Measurements from ENCODE around the gene PPL.

The PPL gene

DNA sequence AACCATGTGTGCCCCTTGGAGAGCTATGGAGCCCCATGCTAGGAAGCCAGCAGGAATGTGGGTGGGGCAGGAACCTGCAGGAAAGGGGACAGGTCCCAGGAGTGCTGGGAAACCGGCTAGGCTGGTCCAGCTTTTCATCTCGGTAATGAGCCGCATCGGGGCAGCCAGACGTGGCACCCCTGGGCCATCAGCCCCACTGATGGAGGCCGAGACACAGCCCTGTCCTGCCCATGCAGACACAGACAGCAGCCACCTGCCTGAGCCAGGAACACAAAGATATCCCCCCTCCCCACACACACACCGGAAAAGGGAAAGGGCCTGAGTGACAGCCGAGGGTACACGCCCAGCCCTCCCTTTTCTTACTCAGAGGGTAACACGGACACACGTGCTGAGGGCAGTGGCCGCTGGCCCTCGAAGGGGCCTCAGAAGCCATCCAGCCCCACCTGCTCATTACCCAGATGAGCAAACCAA, 18.1 kb downstream of the PPL start:
- no peaks in the 10 kb centered on the region for H3K27me3 ChIP-seq (ENCODE audit: control insufficient read depth, insufficient read depth, low read length)
- peaks cover 2% of the 10 kb centered on the region; the same call in 1 of the 2 replicates for H3K36me3 ChIP-seq (ENCODE audit: control insufficient read depth, insufficient read depth, low read length)
- no peak overlapping the region for H3K27ac ChIP-seq (ENCODE audit: low read depth, low read length)
- no peak overlapping the region for H3K4me3 ChIP-seq (ENCODE audit: low read depth, low read length)
- H3K4me1 ChIP-seq (ENCODE audit: control insufficient read depth, insufficient read depth, low read length) = no peaks in the 10 kb centered on the region
- no peaks in the 10 kb centered on the region for H3K9me3 ChIP-seq (ENCODE audit: control insufficient read depth, insufficient read depth, low read length)
- no peak overlapping the region for H3K9ac ChIP-seq (ENCODE audit: low read depth, low read length)

DNA sequence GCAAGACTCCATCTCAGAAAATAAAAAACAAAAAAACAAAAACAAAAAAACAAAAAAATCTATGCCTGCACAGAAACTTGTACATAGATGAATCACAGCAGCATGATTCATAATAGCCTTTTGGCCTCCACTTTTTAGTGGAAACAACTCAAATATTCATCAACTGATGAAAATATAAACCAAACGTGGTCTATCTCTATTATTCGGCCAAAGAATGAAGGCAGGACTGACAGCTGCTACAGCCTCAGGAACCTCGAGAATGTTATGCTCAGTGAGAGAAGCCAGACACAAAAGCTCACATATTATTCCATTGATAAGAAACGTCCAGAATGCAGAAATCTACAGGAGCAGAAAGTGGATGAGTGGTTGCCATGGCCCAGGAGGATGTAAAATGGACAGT, 19.8 kb downstream of the PPL start:
- H3K27me3 ChIP-seq (ENCODE audit: control insufficient read depth, insufficient read depth, low read length) = no peaks in the 10 kb centered on the region
- H3K9me3 ChIP-seq (ENCODE audit: control insufficient read depth, insufficient read depth, low read length) = no peaks in the 10 kb centered on the region
- no peaks in the 10 kb centered on the region for H3K4me1 ChIP-seq (ENCODE audit: control insufficient read depth, insufficient read depth, low read length)
- no peak overlapping the region for H3K4me3 ChIP-seq (ENCODE audit: low read depth, low read length)
- no peaks in the 10 kb centered on the region for H3K36me3 ChIP-seq (ENCODE audit: control insufficient read depth, insufficient read depth, low read length)
- H3K9ac ChIP-seq (ENCODE audit: low read depth, low read length) = no peak overlapping the region
- H3K27ac ChIP-seq (ENCODE audit: low read depth, low read length) = no peak overlapping the region

DNA sequence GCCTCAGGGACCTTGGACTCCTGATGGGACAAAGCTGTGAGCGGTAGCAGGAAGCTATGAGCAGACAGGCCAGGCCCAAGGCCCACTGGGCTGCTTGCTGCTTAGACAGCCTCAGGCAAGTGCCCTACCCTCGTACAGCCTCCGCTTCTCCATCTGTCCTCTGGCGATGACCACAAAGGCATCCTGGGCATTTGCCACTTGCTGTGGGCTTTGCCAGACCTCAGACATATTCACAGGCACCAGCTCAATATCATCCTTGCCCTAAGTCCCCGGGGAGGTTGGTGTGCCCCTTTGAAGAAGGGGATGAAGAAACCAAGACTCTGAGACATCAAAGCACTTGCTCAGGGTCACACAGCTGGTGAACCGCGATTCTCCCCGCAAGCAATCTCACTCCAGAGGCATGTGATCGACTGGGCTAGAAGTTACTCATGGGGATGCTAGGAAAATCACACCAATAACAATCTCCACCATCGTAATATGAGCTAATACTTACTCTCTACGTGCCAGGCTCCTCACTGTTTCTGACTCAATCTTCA, 21.7 kb downstream of the PPL start:
- Histone ChIP-seq H3K9me3 (ENCODE audit: control insufficient read depth, insufficient read depth, low read length) (no peaks in the 10 kb centered on the region), H3K36me3 (ENCODE audit: control insufficient read depth, insufficient read depth, low read length) (no peaks in the 10 kb centered on the region), H3K4me1 (ENCODE audit: control insufficient read depth, insufficient read depth, low read length) (no peaks in the 10 kb centered on the region), H3K27ac (ENCODE audit: low read depth, low read length) (no peak overlapping the region), H3K27me3 (ENCODE audit: control insufficient read depth, insufficient read depth, low read length) (no peaks in the 10 kb centered on the region), H3K4me3 (ENCODE audit: low read depth, low read length) (no peak overlapping the region), H3K9ac (ENCODE audit: low read depth, low read length) (no peak overlapping the region)

DNA sequence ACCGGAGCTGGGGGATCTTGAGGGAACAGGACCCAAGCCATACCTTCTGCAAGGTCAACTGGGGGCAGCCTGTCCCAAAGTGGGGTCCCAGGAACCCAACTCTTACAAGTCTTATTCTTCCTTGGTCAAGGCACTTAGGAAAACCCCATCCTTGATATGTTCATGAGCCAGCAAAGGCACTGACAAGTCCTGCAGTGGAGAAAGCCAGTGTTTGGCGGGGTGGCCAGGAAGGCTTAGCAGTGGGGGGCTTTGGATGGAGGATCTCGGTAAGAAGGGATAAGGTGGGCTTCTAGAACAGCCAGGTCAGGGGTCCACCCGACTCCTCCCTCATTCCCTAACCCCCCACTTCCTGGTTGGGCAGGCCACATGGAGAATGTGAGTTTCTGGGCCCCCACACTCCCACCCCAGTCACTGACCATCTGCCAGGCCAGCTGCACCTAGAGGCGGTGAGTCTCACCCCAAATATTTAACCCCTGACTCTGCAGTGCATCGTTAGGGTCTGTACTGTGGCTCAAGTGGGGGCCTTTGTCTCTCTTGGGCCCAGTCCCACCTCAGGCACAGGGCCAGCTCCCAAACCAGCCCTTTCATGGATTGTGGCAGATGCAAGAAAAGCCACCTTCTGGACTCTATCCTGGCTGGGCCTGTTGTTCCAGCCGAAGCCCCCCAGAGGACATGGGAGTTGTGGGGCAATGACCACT, 22.3 kb downstream of the PPL start:
- Histone ChIP-seq H3K9me3 (ENCODE audit: control insufficient read depth, insufficient read depth, low read length) (no peaks in the 10 kb centered on the region), H3K9ac (ENCODE audit: low read depth, low read length) (no peak overlapping the region), H3K4me1 (ENCODE audit: control insufficient read depth, insufficient read depth, low read length) (no peaks in the 10 kb centered on the region), H3K36me3 (ENCODE audit: control insufficient read depth, insufficient read depth, low read length) (no peaks in the 10 kb centered on the region), H3K27ac (ENCODE audit: low read depth, low read length) (no peak overlapping the region), H3K27me3 (ENCODE audit: control insufficient read depth, insufficient read depth, low read length) (no peaks in the 10 kb centered on the region), H3K4me3 (ENCODE audit: low read depth, low read length) (no peak overlapping the region)

DNA sequence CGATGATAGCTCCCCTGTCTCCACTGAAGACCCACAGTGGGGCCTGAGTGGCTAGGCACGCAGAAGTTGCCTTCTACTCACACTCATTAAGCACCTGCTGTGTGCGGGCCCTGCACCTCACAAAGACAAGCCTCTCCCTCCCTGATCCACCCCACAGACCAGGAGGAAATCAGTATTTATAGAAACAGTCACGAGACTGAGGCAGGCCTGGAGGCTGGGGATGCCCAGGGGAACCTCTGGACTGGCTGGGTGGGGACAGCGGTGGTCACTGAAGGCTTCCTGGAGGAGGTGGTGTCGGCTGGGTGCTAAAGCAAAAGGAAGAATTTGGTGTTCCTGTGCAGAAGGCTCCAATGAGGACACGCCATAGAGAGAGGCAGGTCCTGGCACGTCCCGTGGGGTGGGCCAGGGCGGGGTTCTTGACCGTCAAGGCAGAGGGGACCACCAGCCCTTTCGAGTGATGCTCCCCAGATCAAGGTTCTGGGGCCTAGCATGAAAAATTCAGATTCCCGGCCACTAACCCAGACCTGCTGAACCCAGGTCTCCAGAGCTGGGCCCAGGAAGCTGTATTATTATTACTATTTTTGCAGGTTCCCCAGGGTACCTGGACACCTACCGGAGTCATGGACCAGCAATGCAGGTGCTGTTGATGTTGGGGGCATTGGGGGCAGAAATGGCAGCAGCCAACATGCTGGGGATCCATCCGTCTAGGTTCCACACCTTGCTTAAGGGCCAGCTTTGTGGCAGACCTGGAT, 23.0 kb downstream of the PPL start:
- no peaks in the 10 kb centered on the region for H3K4me1 ChIP-seq (ENCODE audit: control insufficient read depth, insufficient read depth, low read length)
- no peak overlapping the region for H3K4me3 ChIP-seq (ENCODE audit: low read depth, low read length)
- no peak overlapping the region for H3K9ac ChIP-seq (ENCODE audit: low read depth, low read length)
- H3K9me3 ChIP-seq (ENCODE audit: control insufficient read depth, insufficient read depth, low read length) = no peaks in the 10 kb centered on the region
- no peak overlapping the region for H3K27ac ChIP-seq (ENCODE audit: low read depth, low read length)
- H3K36me3 ChIP-seq (ENCODE audit: control insufficient read depth, insufficient read depth, low read length) = no peaks in the 10 kb centered on the region
- no peaks in the 10 kb centered on the region for H3K27me3 ChIP-seq (ENCODE audit: control insufficient read depth, insufficient read depth, low read length)

DNA sequence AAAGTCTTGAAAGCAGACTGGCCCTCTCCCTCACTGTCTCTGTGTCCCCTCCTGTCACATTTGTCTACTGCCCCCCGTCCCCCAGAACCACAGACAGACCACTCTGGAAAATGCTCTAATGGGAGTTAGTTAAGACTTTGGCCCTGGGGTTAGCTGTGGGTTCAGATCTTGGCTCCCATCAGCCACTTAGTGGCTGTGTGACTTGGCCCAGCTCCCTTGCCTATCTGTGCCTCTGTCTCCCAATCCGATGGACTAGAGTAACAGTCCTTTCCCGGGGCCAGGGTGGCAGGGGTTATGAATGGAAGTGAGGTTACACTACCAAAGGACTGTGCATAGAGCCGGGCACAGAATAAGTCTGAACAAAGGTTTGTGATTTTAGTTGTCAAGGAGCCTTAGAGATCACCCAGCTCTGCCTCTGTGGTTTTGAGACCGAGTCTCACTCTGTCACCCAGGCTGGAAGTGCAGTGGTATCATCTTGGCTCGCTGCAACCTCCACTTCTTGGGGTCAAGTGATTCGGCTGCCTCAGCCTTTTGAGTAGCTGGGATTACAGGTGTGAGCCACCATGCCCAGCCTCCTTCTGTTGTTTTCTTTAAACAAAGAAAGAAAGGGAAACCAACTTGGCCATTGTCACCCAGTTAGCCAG, 23.7 kb downstream of the PPL start:
- H3K27me3 ChIP-seq (ENCODE audit: control insufficient read depth, insufficient read depth, low read length) = no peaks in the 10 kb centered on the region
- no peak overlapping the region for H3K27ac ChIP-seq (ENCODE audit: low read depth, low read length)
- no peaks in the 10 kb centered on the region for H3K9me3 ChIP-seq (ENCODE audit: control insufficient read depth, insufficient read depth, low read length)
- H3K4me3 ChIP-seq (ENCODE audit: low read depth, low read length) = no peak overlapping the region
- H3K36me3 ChIP-seq (ENCODE audit: control insufficient read depth, insufficient read depth, low read length) = no peaks in the 10 kb centered on the region
- H3K9ac ChIP-seq (ENCODE audit: low read depth, low read length) = no peak overlapping the region
- H3K4me1 ChIP-seq (ENCODE audit: control insufficient read depth, insufficient read depth, low read length) = no peaks in the 10 kb centered on the region

DNA sequence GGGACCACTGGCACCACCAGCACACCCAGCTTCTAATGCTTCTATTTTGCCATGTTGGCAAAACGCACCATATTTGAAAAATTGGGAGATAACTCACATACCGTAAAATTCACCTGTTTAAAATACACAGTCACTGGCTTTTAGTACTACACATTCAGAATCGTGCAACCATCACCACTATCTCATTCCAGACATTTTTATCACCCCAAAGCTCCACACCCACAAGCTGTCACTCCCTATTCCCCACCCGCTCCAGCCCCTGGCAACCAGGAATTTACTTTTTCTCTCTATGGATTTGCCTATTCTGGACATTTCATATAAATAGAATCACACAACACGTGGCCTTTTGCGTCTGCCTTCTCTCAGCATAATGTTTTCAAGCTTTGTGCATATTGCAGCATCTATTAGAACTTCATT, 25.0 kb downstream of the PPL start:
- no peak overlapping the region for H3K27ac ChIP-seq (ENCODE audit: low read depth, low read length)
- no peaks in the 10 kb centered on the region for H3K27me3 ChIP-seq (ENCODE audit: control insufficient read depth, insufficient read depth, low read length)
- no peaks in the 10 kb centered on the region for H3K4me1 ChIP-seq (ENCODE audit: control insufficient read depth, insufficient read depth, low read length)
- H3K9me3 ChIP-seq (ENCODE audit: control insufficient read depth, insufficient read depth, low read length) = no peaks in the 10 kb centered on the region
- no peaks in the 10 kb centered on the region for H3K36me3 ChIP-seq (ENCODE audit: control insufficient read depth, insufficient read depth, low read length)
- H3K9ac ChIP-seq (ENCODE audit: low read depth, low read length) = no peak overlapping the region
- H3K4me3 ChIP-seq (ENCODE audit: low read depth, low read length) = no peak overlapping the region

DNA sequence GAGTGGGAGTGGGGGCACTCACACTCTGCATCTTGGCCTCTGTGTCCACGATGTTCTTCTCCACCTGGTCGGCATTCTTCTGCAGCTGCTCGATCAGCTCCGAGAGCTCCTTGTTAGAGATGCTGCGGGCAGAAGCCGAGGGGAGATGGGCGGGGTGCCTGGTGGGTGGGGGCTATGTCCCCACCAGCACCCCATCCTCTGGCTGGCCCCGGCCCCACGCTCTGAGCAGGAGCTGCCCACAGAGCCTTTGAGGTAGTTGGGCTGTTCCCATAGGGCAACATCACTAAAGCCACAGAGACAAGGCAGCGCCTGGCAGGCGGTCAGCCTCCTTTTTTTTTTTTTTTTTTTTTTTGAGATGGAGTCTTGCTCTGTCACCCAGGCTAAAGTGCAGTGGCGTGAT, 26.1 kb downstream of the PPL start:
- H3K4me1 ChIP-seq (ENCODE audit: control insufficient read depth, insufficient read depth, low read length) = no peaks in the 10 kb centered on the region
- H3K9ac ChIP-seq (ENCODE audit: low read depth, low read length) = no peak overlapping the region
- no peaks in the 10 kb centered on the region for H3K27me3 ChIP-seq (ENCODE audit: control insufficient read depth, insufficient read depth, low read length)
- no peak overlapping the region for H3K27ac ChIP-seq (ENCODE audit: low read depth, low read length)
- H3K36me3 ChIP-seq (ENCODE audit: control insufficient read depth, insufficient read depth, low read length) = no peaks in the 10 kb centered on the region
- no peaks in the 10 kb centered on the region for H3K9me3 ChIP-seq (ENCODE audit: control insufficient read depth, insufficient read depth, low read length)
- no peak overlapping the region for H3K4me3 ChIP-seq (ENCODE audit: low read depth, low read length)

DNA sequence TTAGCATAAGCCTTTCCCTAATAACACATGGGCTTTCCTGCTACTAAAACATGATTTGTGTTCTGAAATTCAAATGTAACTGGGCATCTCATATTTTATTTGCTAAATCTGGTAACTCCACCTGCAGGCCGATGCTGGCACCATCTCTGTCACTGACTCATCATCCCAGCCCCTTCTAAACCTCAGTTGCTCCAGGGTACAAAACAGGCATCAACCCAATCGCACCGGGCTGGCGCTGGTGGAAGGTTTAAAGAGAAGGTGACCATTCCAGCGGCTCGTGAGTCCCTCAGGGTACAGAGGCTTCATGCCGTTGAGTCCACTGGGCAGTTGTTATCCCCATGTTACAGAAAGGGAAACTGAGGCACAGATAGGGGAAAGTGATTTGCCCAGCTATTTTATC, 27.1 kb downstream of the PPL start:
- Histone ChIP-seq H3K9ac (ENCODE audit: low read depth, low read length) (no peak overlapping the region), H3K4me1 (ENCODE audit: control insufficient read depth, insufficient read depth, low read length) (no peaks in the 10 kb centered on the region)

DNA sequence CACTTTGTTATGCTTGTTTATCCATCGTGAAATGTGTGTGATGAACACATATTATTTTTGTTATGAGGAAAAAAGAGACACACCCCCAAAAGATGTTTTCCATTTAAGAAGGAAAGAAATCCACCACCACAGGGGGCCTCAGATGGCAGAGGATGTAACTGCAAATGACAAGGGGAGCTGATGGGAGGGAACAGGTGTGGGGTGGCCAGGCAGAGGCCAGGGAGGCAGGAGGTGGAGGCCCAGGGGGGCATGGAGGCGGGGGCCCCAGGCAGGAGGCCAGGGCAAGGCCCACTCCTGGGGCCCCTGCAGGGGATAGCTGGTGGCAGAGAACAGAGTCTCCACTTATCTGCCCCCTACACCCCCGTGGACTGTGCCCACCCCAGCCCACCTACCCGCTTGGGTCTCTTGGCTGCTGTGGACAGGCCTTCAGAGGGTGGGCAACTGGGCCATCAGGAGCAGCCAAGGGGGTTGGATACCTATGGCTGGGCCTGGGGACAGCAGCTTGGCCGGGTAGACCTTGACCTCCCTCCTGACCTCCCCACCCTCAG, 28.0 kb downstream of the PPL start:
- H3K9ac ChIP-seq (ENCODE audit: low read depth, low read length) = no peak overlapping the region
- no peaks in the 10 kb centered on the region for H3K27me3 ChIP-seq (ENCODE audit: control insufficient read depth, insufficient read depth, low read length)
- no peaks in the 10 kb centered on the region for H3K9me3 ChIP-seq (ENCODE audit: control insufficient read depth, insufficient read depth, low read length)
- no peaks in the 10 kb centered on the region for H3K4me1 ChIP-seq (ENCODE audit: control insufficient read depth, insufficient read depth, low read length)
- H3K36me3 ChIP-seq (ENCODE audit: control insufficient read depth, insufficient read depth, low read length) = no peaks in the 10 kb centered on the region
- no peak overlapping the region for H3K4me3 ChIP-seq (ENCODE audit: low read depth, low read length)
- H3K27ac ChIP-seq (ENCODE audit: low read depth, low read length) = no peak overlapping the region

More for the DNA sequence above, 27.1 kb downstream of the PPL start:
- no peaks in the 10 kb centered on the region for H3K27me3 ChIP-seq (ENCODE audit: control insufficient read depth, insufficient read depth, low read length)
- H3K27ac ChIP-seq (ENCODE audit: low read depth, low read length) = no peak overlapping the region
- no peak overlapping the region for H3K4me3 ChIP-seq (ENCODE audit: low read depth, low read length)
- no peaks in the 10 kb centered on the region for H3K9me3 ChIP-seq (ENCODE audit: control insufficient read depth, insufficient read depth, low read length)
- H3K36me3 ChIP-seq (ENCODE audit: control insufficient read depth, insufficient read depth, low read length) = no peaks in the 10 kb centered on the region

All from HUES48 (cell line).